Measurements from ENCODE around the gene RPL27A. TPM values are rescaled to one million over a fixed set of nuclear protein-coding genes. Genes with fewer than 3 reads are reported as not detected.

RPL27A gene
- total RNA-seq, 1 donor = 1,658 TPM

GRCh38 chr11:8698379-8698851, 15.8 kb downstream of the RPL27A start:
- no peak for DNase-seq (ENCODE audit: low read depth in 2 of 3, low spot score in 2 of 3)

DNA sequence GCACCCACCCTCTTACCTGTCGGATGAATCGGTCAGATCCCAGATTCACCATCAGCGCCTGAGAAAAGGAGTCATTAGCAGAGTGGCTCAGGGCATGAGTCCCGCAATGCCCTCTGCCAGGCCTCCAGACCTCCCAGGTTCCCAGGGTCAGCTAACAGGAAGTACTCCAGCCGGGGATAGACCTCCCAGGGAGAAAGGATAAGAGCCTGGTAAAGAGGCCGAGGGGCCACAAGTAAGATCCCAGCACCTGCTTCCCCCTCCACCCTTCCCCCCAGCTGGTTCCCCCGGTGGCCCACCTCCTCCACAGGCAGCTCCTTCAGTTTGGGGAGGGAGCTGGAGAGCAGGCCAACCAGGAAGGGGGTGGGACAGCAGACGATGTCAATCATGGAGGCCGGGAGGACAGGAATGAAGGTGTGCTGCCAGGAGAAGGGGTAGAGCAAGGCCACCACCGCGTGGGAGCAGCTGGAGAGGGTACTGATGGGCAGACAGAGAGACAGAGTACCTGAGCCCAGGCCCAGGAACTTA, 16.4 kb downstream of the RPL27A start:
- DNase-seq (ENCODE audit: low read depth in 2 of 3, low spot score in 2 of 3) = no peak

GRCh38 chr11:8699903-8700302, 17.3 kb downstream of the RPL27A start:
- peak in 1 of 3 donors; percentile 13 for DNase-seq (ENCODE audit: low read depth in 2 of 3, low spot score in 2 of 3)

DNA sequence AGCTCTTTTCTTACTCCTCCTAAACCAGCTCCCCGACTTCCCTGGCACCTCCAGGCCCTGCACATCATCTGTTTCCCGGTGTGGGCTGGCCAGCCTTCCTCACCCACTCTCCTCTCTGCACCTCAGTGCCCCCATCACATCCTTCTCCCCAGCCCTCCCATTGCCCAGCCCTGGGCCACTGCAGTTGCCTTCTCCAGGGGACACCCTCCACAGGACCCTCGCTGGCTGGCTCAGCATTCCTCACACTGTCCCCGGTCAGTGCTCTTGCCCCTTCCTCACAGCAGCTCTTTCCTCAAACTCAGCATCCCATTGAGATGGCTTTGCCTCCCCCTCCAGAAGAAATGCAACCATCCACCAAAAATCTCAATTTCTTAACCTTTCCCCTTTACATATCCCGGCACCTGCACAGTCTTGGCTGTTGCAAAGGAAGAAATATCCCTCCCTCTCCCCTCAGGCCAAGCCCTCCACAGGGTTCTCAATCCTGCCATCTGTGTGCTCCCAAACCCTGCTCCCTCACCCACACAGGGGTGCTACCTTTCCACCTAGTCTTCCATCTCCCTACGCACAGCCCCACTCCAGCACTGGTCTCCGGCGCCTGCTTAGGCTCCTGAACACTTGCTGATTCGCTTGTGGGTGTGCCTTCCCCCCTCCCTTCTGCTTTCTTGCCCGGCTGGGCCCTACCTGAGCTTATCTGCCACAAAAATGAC, 19.5 kb downstream of the RPL27A start:
- DNase-seq (ENCODE audit: low read depth in 2 of 3, low spot score in 2 of 3) = no peak

DNA sequence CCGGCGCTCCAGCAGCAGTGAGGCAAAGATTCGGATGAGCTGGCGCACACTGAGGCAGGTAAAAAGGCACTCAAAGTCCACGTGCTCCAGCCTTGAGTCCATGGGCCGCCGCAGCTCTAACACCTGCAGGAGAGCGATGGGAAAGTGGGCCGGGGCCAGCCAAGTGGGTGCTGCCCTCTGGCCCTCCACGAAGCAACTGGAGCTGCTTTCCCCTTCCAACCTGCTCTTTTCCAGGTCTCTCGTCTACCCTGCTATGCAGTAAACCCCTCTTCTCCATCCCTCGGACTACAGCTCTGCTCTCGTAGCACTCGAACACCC, 20.0 kb downstream of the RPL27A start:
- DNase-seq (ENCODE audit: low read depth in 2 of 3, low spot score in 2 of 3) = no peak

GRCh38 chr11:8704136-8704535, 21.5 kb downstream of the RPL27A start:
- no peak for DNase-seq (ENCODE audit: low read depth in 2 of 3, low spot score in 2 of 3)

DNA sequence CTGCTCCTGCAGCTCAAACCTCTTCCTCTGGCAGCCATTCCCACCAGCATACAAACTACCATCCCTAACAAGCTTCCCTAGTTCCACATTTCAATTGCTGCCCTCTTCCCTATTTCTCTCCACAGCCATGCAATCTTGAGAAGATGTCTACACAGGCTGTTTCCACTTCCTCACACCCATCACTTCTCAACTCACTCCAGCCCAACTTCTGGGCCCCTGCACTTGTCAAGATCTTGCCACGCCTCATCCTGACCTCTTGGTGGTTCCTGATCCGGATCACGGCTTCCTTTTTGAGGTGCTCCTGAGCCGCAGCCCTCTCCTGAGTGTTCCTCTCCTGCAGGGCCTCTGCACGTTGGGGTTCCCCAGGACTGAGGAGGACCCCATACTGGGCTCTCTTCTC, 22.6 kb downstream of the RPL27A start:
- no peak for DNase-seq (ENCODE audit: low read depth in 2 of 3, low spot score in 2 of 3)

DNA sequence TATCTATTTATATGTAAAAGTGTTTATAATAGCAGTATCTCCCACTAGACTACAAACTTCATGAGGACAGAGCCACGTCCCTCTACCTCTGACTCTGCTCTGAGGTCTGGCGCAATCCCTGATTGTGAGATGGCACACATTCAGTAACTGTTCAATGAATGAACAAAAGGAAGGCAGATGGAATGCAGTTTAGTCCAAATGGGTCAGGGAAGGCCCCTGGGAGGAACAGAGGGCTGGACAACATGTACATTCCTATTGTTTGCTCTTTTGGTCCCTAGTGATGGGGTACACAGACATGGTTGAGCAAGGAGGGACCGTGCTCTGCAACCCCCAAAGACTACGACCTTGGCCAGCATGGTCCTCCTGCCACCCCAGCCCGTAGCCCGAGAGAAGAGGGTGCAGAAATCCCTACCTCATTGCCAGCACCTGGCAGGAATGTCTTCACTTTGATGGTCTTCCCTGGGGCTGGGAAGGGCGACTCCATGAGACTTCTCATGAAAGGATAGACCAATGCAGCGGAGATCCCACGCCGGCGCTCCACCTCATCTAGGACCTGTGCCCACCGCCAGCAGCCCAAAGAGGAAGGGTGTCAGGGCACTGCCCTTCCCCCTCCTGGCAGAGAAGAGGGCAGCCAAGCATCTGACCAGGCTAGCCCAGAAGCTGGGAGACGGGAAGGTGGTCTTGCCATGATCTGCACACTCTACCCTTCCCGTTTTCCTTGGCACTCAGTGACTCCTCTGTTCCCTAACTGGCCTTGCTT, 24.3 kb downstream of the RPL27A start:
- no peak for DNase-seq (ENCODE audit: low read depth in 2 of 3, low spot score in 2 of 3)

DNA sequence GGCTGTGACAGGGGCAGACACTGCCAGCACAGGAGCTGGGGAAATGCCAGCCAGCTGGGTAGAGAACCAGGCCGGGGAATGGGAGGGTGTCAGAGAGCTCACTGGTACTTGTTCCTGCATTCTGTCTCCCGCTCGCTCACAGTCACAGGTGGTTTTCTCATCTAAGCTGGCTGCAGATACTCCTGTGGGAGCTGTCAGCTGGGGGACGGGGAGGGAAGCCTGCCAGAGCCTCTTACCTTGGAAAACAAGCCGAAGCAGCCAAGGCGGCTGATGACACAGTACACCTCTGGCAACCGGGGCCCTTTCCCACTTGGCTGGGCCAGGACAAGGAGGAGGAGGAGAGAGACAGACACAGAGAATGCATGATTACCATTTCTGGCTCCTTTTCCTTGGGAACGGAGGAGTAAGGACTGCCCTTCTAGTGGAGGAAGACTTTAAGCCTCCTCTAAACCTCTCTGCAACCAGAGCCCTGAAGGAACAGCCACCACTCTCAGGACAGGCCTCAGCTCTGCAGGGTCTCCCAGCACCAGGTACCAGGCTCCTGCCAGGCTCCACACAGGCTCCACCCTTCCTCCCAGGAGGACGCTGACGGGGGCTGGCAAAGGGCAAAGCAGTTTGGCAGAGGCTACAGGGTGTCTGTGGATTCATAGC, 25.1 kb downstream of the RPL27A start:
- no peak for DNase-seq (ENCODE audit: low read depth in 2 of 3, low spot score in 2 of 3)

DNA sequence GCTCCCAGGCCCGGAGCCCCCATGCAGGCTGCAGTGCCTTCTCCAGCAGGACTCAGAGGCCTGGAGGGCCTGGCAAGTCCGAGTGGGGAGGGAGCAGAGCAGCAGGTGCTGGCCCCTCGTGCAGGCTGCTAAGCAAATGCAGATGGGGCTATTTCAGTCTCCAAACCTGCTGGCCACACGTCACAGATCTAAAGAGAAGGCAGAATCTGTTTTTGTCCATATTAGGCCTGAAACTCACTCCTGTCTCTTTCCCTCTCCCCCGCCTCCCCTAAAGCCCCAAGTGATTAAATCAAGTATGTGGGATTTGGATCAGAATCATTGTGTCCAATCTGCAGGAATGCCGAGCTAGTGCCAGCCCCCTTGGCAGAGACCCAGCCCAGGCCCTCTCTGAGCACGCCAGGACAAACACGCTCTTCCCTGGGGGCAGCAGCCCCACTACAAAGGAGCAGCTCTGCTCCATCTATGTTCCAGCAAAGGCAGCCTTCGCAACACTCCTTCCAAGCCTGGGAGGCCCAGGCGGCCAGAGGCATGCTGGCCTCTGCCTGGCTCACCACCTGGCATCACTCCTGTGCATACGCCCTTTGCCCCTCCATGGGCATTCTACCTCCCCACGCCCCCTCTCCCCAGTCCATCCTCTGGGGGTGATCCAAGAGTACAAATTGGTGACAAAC, 26.5 kb downstream of the RPL27A start:
- no peak for DNase-seq (ENCODE audit: low read depth in 2 of 3, low spot score in 2 of 3)

GRCh38 chr11:8709777-8710176, 27.2 kb downstream of the RPL27A start:
- DNase-seq (ENCODE audit: low read depth in 2 of 3, low spot score in 2 of 3) = no peak

- no peak for DNase-seq (ENCODE audit: low read depth in 2 of 3, low spot score in 2 of 3)
Observed at GRCh38 chr11:8711895-8712442, 29.4 kb downstream of the RPL27A start.

DNA sequence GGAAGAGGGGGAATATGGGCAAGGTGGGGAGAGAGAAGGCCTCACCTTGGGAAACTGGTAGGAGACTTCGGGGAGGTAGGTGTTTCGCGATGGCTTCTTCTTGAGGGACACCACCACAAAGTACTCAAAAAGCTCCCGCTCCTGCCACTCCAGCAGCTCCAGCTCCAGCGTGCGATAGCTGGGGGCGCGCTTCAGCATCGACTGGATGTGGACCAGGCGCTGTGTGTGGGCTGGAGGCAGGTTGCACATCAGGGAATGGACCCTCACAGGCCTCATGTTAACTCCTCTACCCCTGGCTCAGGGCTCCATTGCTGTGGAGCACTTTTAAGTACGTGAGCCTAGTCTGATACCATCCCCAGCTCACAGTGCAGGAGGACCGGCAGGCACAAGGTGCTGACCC, 29.9 kb downstream of the RPL27A start:
- DNase-seq (ENCODE audit: low read depth in 2 of 3, low spot score in 2 of 3) = no peak

DNA sequence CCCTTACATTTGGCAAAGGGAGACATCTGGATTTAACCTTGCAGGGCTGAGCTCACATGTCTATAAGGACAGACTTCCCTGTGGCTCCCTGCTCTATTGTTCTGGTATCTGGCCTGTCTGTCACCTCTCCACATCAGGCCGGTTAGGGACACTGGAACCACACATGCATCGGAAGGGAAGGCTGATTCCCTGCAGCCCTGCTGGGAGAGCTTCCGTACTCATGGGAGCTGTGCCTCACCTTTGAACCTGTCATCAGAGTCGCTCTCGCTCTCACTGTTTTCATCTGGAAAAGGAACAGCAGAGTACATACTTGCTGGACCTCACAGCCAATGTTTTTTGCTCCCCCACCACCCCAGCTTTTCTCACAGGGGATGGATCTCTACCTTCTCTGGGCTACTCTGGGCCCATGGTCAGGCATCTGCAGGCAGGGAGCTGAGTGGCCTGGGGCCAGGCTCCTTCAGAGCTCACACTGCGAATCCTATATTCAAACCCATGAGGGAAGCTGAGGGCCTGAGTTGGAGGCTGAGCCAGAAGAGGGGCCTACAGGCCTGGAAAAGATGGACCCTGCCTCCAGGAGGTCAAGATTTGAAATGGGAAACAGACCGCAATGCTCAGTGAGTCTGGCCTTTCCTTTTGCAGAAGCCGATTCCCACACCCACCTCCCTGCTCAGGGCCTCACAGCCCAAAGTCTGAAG, 31.3 kb downstream of the RPL27A start:
- no peak for DNase-seq (ENCODE audit: low read depth in 2 of 3, low spot score in 2 of 3)

GRCh38 chr11:8714622-8715225, 32.1 kb downstream of the RPL27A start:
- DNase-seq (ENCODE audit: low read depth in 2 of 3, low spot score in 2 of 3) = no peak

- DNase-seq (ENCODE audit: low read depth in 2 of 3, low spot score in 2 of 3) = no peak
Observed at GRCh38 chr11:8715501-8715900, 32.9 kb downstream of the RPL27A start.

DNA sequence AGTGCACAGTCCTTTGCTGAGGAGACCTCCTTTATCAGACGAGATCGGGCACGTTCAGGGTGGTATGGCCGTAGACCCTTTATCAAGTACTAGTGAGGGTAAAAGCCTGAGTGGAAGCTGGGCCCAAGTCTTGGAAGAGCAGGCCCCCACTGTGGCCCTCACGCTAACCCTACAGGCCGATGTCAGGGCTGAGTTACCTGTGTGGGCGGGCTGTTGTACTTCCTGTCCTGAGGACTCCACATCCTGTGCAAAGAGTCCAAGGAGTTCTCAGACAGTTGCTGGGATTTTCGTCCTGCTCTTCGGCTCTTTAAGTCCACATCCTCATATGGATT, 34.9 kb downstream of the RPL27A start:
- no peak for DNase-seq (ENCODE audit: low read depth in 2 of 3, low spot score in 2 of 3)

DNA sequence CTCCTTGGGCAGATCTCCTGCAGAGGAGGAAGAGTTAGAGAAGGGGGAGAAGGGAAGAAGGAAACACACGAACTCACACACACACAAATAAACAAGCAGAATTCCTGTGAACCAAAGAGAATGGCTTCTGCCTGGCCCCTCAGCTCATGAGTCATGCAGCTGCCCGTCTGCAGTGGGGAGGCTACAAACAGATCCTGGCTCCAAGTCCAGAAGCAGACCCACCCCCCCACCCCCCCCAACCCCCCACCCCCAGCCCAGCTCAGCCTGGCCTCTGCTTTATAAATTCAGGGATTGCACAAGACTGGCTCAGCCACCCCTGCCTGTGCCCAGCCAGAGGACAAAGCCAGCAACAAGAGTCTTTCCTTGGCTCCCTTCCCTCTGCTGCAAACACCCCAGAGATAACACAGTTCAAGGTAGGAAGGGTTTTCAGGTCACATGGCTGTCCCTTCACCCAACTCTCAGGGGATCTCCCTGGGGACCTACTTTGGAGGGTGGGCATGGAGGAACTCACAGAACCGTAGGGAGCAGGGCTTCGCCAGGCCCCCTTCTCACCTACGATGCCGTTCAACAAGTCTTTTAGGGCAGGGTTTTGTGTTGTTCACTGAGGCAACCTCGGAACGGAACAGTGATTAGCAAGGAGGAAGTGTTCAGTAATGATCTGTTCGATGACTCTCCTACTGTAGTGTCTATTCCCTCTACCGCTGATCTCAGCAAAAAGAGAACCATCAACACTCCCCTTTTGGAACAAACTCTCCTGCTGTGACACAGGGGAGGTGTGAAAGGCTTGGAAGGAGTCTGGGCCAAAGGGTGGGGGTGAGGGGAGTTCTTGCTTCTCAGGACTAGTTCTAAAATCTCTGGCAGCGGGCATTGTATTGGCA, 35.5 kb downstream of the RPL27A start:
- no peak for DNase-seq (ENCODE audit: low read depth in 2 of 3, low spot score in 2 of 3)

DNA sequence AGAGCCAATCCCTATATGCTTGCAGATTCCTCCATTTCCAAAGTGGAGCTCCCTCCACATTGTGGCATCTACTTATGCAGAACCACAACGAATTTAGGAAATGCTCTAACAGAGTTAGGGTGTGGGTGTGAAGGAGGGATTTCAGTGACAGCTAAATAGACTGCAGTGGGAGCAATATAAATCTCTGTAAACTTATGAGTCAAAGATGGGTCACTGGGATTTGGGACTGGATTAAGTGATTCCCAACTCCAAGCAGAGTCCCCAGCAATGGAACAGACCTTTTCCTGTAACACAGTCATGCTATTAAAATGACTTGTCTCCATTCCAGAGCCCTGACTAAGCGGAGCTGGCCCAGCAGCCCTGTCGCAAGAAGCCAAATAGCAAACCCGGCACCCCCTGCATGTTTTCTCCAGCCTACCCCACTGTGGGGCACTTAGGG, 36.6 kb downstream of the RPL27A start:
- no peak for DNase-seq (ENCODE audit: low read depth in 2 of 3, low spot score in 2 of 3)

Data from hematopoietic multipotent progenitor cell (in vitro differentiated cells).